ENCODE measurements around the gene GALNT18.

DNA sequence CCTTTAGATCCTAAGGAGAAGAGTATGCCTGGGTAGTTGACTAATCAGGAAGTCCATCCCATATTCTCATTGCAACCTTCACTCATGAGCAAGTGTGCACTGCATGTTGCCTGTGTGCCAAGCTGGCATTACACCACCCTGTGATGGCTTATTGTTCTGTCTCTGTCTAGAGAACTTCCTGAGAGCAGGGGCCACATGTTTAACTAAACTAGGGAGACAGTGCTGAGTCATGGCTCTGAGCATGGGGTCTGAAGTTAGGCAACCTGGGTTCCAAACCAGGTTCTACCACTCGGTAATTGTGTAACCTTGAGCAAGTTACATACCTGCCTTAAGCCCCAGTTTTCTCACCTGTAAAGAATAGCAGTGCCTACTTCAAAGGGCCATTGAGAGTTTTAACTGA lies 308.4 kb downstream of the GALNT18 start:
- TF ChIP-seq, protein P1, sequence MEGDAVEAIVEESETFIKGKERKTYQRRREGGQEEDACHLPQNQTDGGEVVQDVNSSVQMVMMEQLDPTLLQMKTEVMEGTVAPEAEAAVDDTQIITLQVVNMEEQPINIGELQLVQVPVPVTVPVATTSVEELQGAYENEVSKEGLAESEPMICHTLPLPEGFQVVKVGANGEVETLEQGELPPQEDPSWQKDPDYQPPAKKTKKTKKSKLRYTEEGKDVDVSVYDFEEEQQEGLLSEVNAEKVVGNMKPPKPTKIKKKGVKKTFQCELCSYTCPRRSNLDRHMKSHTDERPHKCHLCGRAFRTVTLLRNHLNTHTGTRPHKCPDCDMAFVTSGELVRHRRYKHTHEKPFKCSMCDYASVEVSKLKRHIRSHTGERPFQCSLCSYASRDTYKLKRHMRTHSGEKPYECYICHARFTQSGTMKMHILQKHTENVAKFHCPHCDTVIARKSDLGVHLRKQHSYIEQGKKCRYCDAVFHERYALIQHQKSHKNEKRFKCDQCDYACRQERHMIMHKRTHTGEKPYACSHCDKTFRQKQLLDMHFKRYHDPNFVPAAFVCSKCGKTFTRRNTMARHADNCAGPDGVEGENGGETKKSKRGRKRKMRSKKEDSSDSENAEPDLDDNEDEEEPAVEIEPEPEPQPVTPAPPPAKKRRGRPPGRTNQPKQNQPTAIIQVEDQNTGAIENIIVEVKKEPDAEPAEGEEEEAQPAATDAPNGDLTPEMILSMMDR (IDR thresholded peaks at IDR 0.05): no peak
- TF ChIP-seq POLR2A (IDR thresholded peaks at IDR 0.05): no peak

Data from prostate gland (tissue), 2 donors.